GM19468 (cell line): ENCODE results near the gene MOCS3.

Experiments used
- ATAC-seq: cut with Tn5 transposase; IDR thresholded peaks from one replicate; pipeline ENCODE4 v1.9.1; 2021; ENCODE audit warnings: mild to moderate bottlenecking, moderate library complexity, moderate number of reproducible peaks; ENCODE audit not compliant: unreplicated experiment; ENCODE audit errors: extremely low read depth

Gene MOCS3

DNA sequence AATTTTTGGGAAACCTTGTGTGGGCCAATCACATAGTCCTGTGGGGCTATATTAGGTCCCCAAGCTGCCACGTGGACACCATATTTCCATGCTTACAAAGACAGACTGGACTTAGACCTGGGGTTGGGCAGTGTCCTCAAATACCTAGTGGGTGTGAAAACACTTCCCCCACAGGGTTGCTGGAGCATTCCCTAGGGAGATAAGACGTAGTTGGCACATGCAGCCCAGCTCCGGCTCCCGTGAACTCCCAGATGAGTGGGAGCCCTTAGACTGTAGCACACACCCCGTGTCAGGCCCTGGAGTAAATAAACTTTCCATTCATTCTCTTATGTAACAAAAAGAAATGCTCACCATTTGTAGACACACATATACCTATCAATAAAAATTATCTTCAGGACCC lies 50.1 kb downstream of the MOCS3 start:
- no peak for ATAC-seq

DNA sequence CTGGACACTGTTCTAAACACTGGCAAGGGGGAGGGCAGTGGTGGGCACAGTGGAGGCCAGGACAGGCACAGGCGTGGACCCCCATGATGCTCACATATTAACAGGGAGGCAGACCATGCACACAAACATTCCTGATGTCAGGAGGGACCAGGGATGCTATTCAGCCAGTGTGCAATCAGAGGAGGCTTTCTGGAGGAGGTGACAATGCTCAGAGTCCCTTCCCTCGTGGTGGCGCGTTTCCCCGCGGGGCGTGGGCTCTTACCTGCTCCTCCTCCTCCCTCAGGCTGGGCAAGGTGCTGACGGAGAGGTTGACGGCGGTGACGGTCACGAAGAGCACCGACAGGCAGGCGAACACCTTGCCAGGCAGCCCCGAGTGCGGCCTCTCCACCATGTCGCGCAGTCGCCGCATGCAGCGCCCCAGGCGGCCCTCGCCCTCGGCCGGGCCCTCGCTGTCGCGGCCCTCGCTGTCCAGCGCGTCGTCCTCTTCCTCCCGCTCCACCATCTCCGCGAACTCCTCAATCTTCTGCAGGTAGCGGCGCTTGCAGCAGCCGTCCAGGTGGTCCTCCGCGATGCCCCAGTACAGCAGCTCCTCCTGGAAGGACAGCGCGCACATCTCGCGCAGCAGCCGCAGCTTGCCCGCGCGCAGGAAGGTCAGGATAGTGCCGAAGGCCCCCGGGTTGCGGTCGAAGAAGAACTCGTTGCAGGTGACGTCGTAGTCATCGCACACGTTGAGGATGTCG lies 50.9 kb downstream of the MOCS3 start:
- no peak for ATAC-seq

DNA sequence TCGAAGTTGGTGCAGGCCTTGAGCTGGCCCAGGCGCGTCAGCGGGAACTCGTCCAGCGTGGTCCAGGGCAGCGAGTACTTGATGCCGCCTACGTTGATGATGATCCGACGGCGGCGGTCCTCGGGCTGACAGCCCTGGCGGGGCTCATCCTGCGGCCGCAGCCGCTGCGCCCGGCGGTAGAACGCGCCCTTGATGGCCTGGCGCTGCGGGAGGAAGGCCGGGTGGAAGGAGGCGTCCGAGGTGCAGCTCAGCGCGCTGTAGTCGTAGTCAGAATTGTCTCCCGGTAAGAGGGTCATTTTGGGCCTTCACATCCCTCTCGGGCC lies 51.4 kb downstream of the MOCS3 start:
- ATAC-seq: no peak

DNA sequence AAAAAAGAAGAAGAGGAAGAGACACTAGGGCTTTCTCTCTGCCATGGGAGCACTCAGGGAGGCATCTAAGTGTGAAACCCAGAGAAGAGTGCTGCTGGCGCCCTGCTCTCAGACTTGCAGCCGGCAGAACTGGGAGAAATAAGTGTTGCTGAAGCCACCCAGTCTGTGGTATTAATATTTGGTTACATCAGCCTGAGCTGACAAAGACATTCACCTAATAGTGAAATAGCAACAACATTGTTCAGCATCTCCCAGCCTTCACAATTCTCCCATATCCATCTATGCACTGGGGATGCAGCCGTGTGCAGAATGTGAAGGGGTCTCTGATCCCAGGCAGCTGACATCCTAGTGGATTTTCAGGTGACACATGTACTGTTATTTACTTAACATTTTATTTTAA lies 52.3 kb downstream of the MOCS3 start:
- no peak for ATAC-seq

DNA sequence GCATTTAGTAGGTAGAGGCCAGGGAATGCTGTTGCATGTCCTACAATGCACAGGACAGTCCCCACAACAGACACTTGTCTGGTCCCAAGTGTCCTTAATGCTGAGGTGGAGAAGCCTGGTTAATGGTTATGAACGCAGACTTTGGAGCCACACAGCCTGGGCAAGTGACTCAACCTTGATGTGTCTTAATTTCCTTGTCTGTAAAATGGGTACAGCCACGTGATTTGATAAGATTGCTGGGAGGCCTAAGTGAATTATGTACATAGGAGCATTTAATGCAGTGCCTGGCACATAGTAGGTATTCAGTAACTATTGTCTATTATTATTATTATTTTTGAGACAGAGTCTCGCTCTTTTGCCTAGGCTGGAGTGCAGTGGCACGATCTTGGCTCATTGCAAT lies 52.9 kb downstream of the MOCS3 start:
- no peak for ATAC-seq

DNA sequence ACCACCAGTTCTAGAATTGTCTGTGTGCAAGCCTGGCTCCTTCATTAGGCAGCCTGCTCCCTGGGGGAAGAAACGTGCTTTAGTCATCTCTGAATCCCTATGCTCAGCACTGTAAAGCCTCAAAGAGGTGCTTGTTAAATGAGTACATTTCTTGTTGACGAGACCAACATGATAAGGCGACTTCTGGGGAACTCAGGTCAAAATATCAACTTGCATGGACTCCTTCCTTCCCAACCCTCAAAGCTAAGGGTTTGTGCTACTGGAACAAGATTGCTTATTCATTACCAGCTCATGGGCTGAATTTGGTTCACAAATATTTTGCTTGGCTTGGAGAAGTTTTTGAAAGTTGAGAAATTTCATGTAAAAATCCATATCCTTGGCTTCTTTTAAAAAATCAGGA lies 53.7 kb downstream of the MOCS3 start:
- no peak for ATAC-seq
